HUES48 (cell line): ENCODE measurements around the gene PRR20E.
"Not testable (repeated sequence)": the region's sequence is repeated elsewhere in the genome, so short reads cannot be mapped to it uniquely, and the experiment has no call there.

Experiments used
- H3K27ac ChIP-seq: one replicate; pipeline ENCODE4 v1.7.0; 2013; ENCODE audit warnings: low read depth, low read length, inconsistent platforms
- H3K27me3 ChIP-seq: 2 replicates; pipeline ENCODE4 v1.6.1; 2013; ENCODE audit warnings: mild to moderate bottlenecking, low read length; ENCODE audit not compliant: control insufficient read depth, insufficient read depth
- H3K36me3 ChIP-seq: 2 replicates; pipeline ENCODE4 v1.6.1; 2013; ENCODE audit warnings: low read length; ENCODE audit not compliant: control insufficient read depth, insufficient read depth
- H3K4me1 ChIP-seq: 2 replicates; pipeline ENCODE4 v1.6.1; 2013; ENCODE audit warnings: mild to moderate bottlenecking, low read length; ENCODE audit not compliant: control insufficient read depth, insufficient read depth
- H3K4me3 ChIP-seq: 2 replicates; pipeline ENCODE4 v1.5.1; 2013; ENCODE audit warnings: mild to moderate bottlenecking, low read depth, low read length
- H3K9ac ChIP-seq: 2 replicates; pipeline ENCODE4 v1.6.1; 2013; ENCODE audit warnings: mild to moderate bottlenecking, low read depth, low read length, moderate library complexity
- H3K9me3 ChIP-seq: 2 replicates; pipeline ENCODE4 v1.6.1; 2013; ENCODE audit warnings: low read length; ENCODE audit not compliant: control insufficient read depth, insufficient read depth

PRR20E gene

GRCh38 chr13:57166897-57167296 is at the start of gene PRR20E:
PRR20E (plus strand) TSS chr13:57167197; CDS start chr13:57167584, 387 bp downstream.
- not testable (repeated sequence) for H3K9me3 ChIP-seq, H3K4me3 ChIP-seq, H3K4me1 ChIP-seq, H3K27ac ChIP-seq, H3K36me3 ChIP-seq, H3K9ac ChIP-seq, H3K27me3 ChIP-seq

- no peak overlapping the region for H3K4me3 ChIP-seq
- no peak overlapping the region for H3K9ac ChIP-seq
- H3K27ac ChIP-seq: no peak overlapping the region
- no peaks in the 10 kb centered on the region for H3K36me3 ChIP-seq
- H3K4me1 ChIP-seq: no peaks in the 10 kb centered on the region
- no peaks in the 10 kb centered on the region for H3K27me3 ChIP-seq
- no peaks in the 10 kb centered on the region for H3K9me3 ChIP-seq
These were observed 43.3 kb upstream of the PRR20E start for GRCh38 chr13:57123681-57124080.

- Histone ChIP-seq H3K27me3 (no peaks in the 10 kb centered on the region), H3K9me3 (no peaks in the 10 kb centered on the region), H3K4me1 (no peaks in the 10 kb centered on the region), H3K36me3 (no peaks in the 10 kb centered on the region), H3K4me3 (no peak overlapping the region), H3K27ac (no peak overlapping the region), H3K9ac (no peak overlapping the region)
These were observed 38.1 kb upstream of the PRR20E start for GRCh38 chr13:57128909-57129308.

- H3K36me3 ChIP-seq: no peaks in the 10 kb centered on the region
- H3K27ac ChIP-seq: no peak overlapping the region
- no peaks in the 10 kb centered on the region for H3K27me3 ChIP-seq
- no peak overlapping the region for H3K4me3 ChIP-seq
- H3K9me3 ChIP-seq: no peaks in the 10 kb centered on the region
- H3K4me1 ChIP-seq: no peaks in the 10 kb centered on the region
- no peak overlapping the region for H3K9ac ChIP-seq
These were observed 30.9 kb upstream of the PRR20E start for GRCh38 chr13:57136093-57136492.

- Histone ChIP-seq H3K9ac (no peak overlapping the region), H3K27ac (no peak overlapping the region), H3K4me3 (no peak overlapping the region), H3K27me3 (no peaks in the 10 kb centered on the region), H3K4me1 (no peaks in the 10 kb centered on the region), H3K9me3 (no peaks in the 10 kb centered on the region), H3K36me3 (no peaks in the 10 kb centered on the region)
These were observed 29.4 kb upstream of the PRR20E start for GRCh38 chr13:57137585-57137984.

GRCh38 chr13:57138988-57139387 is 28.0 kb upstream of the PRR20E start:
- H3K9me3 ChIP-seq: no peaks in the 10 kb centered on the region
- no peaks in the 10 kb centered on the region for H3K36me3 ChIP-seq
- H3K27ac ChIP-seq: no peak overlapping the region
- H3K9ac ChIP-seq: no peak overlapping the region
- no peaks in the 10 kb centered on the region for H3K4me1 ChIP-seq
- H3K4me3 ChIP-seq: no peak overlapping the region
- H3K27me3 ChIP-seq: no peaks in the 10 kb centered on the region

- H3K9me3 ChIP-seq, H3K9ac ChIP-seq, H3K27ac ChIP-seq, H3K4me1 ChIP-seq, H3K27me3 ChIP-seq, H3K4me3 ChIP-seq, H3K36me3 ChIP-seq: not testable (repeated sequence)
These were observed 27.2 kb upstream of the PRR20E start for GRCh38 chr13:57139781-57140180.

GRCh38 chr13:57140235-57140968 is 26.6 kb upstream of the PRR20E start, which contains the start of gene PRR20A:
PRR20A (plus strand) TSS chr13:57140918; CDS start chr13:57141305, 387 bp downstream.
- H3K9me3 ChIP-seq, H3K9ac ChIP-seq, H3K27ac ChIP-seq: not testable (repeated sequence)

GRCh38 chr13:57147188-57147587 is 19.8 kb upstream of the PRR20E start, which contains the start of gene PRR20B:
PRR20B (plus strand) TSS chr13:57147488; CDS start chr13:57147875, 387 bp downstream.
- H3K36me3 ChIP-seq, H3K4me1 ChIP-seq, H3K9ac ChIP-seq, H3K9me3 ChIP-seq, H3K27ac ChIP-seq, H3K4me3 ChIP-seq, H3K27me3 ChIP-seq: not testable (repeated sequence)

More at GRCh38 chr13:57140235-57140968, 26.6 kb upstream of the PRR20E start, which contains the start of gene PRR20A:
- H3K4me1 ChIP-seq, H3K36me3 ChIP-seq, H3K27me3 ChIP-seq, H3K4me3 ChIP-seq: not testable (repeated sequence)

- H3K9ac ChIP-seq, H3K27me3 ChIP-seq, H3K9me3 ChIP-seq, H3K4me1 ChIP-seq, H3K4me3 ChIP-seq, H3K27ac ChIP-seq, H3K36me3 ChIP-seq: not testable (repeated sequence)
These were observed 18.9 kb upstream of the PRR20E start for GRCh38 chr13:57148106-57148505.

- not testable (repeated sequence) for H3K27me3 ChIP-seq, H3K27ac ChIP-seq, H3K4me1 ChIP-seq, H3K9me3 ChIP-seq, H3K4me3 ChIP-seq, H3K36me3 ChIP-seq, H3K9ac ChIP-seq
These were observed 13.2 kb upstream of the PRR20E start, which contains the start of gene PRR20C for GRCh38 chr13:57153761-57154160. PRR20C (plus strand) TSS chr13:57154061; CDS start chr13:57154448, 387 bp downstream.
